Karpas-422 (cell line): ENCODE data around the gene PRRC2A. TPM values are rescaled to one million over a fixed set of nuclear protein-coding genes. Genes with fewer than 3 reads are reported as not detected.

Source experiments
- DNase-seq: peaks from one replicate; pipeline ENCODE4 v3.0.0-alpha.2; 2015
- H2AFZ ChIP-seq: fragments of 200-600 bp; sonication (generic); 2 replicates; pipeline ENCODE4 v1.6.1; 2014; ENCODE audit warnings: antibody characterized with exemption, low read length, mixed read lengths
- H3K27ac ChIP-seq: fragments of 200-600 bp; sonication (generic); 2 replicates; pipeline ENCODE4 v1.5.1; 2014; ENCODE audit warnings: mild to moderate bottlenecking, low read length, moderate library complexity
- H3K27me3 ChIP-seq: fragments of 200-600 bp; sonication (generic); 2 replicates; pipeline ENCODE4 v1.6.1; 2014; ENCODE audit warnings: low read length, mixed read lengths
- H3K36me3 ChIP-seq: fragments of 200-600 bp; sonication (generic); 2 replicates; pipeline ENCODE4 v1.6.1; 2014; ENCODE audit warnings: low read length, mixed read lengths; ENCODE audit not compliant: insufficient read depth
- H3K4me1 ChIP-seq: fragments of 200-600 bp; sonication (generic); 2 replicates; pipeline ENCODE4 v1.6.1; 2014; ENCODE audit warnings: mild to moderate bottlenecking, low read length, mixed read lengths
- H3K4me2 ChIP-seq: fragments of 200-600 bp; sonication (generic); 2 replicates; pipeline ENCODE4 v1.6.1; 2014; ENCODE audit warnings: low read length, low read depth, mild to moderate bottlenecking; ENCODE audit not compliant: poor library complexity, severe bottlenecking
- H3K4me3 ChIP-seq: fragments of 200-600 bp; sonication (generic); 2 replicates; pipeline ENCODE4 v1.5.1; 2014; ENCODE audit warnings: mild to moderate bottlenecking, antibody characterized with exemption, low read length, mixed read lengths
- H3K79me2 ChIP-seq: fragments of 200-600 bp; sonication (generic); 2 replicates; pipeline ENCODE4 v1.6.1; 2014; ENCODE audit warnings: mild to moderate bottlenecking, low read length, mixed read lengths
- H3K9ac ChIP-seq: fragments of 200-600 bp; sonication (generic); 2 replicates; pipeline ENCODE4 v1.6.0; 2014; ENCODE audit warnings: low read length
- H3K9me2 ChIP-seq: fragments of 200-600 bp; sonication (generic), shearing (Covaris generic); replicated peaks from 2 replicates; pipeline ENCODE4 v1.6.0; 2014; ENCODE audit warnings: mild to moderate bottlenecking, low read length, moderate library complexity; ENCODE audit not compliant: insufficient read depth
- H3K9me3 ChIP-seq: fragments of 300-700, 200-600 bp; sonication (generic); 2 replicates; pipeline ENCODE4 v1.6.1; 2014; ENCODE audit warnings: low read length, mixed read lengths
- H4K20me1 ChIP-seq: fragments of 200-600 bp; sonication (generic); 2 replicates; pipeline ENCODE4 v1.6.1; 2014; ENCODE audit warnings: mild to moderate bottlenecking, antibody characterized with exemption, low read length, low read depth; ENCODE audit not compliant: insufficient read depth
- total RNA-seq: library from RNA; depleted of rRNA; stranded (reverse); fragments of >200 nt; shearing (Covaris generic); gene quantifications from 2 replicates; pipeline ENCODE4 v1.2.3, GENCODE V29; 2014; ENCODE audit warnings: low replicate concordance

Gene PRRC2A
- total RNA-seq, 1 experiment from 2014 or later = 123 TPM

DNA sequence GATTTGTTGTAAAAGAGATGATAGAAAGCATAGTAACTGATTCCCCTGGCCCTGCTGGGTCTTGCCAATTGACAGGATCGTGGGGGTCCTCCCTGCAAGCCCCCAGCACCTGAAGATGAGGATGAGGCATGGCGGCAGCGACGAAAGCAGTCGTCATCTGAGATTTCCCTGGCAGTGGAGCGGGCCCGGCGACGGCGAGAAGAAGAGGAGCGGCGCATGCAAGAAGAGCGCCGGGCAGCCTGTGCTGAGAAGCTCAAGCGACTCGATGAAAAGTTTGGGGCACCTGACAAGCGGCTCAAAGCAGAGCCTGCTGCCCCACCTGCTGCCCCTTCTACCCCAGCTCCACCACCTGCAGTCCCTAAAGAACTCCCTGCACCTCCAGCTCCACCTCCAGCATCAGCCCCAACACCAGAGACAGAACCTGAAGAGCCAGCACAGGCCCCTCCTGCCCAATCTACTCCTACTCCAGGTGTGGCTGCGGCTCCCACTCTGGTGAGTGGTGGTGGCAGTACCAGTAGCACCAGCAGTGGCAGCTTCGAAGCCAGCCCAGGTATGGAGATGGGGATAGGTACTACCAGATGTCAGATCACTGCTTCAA, 7.3 kb downstream of the PRRC2A start:
- peaks cover 24% of the 10 kb centered on the region for H3K79me2 ChIP-seq
- H3K4me3 ChIP-seq = no peak overlapping the region
- peaks cover 2% of the 10 kb centered on the region for H3K4me1 ChIP-seq
- no peak overlapping the region for H2AFZ ChIP-seq
- H3K9me3 ChIP-seq = no peaks in the 10 kb centered on the region
- no peak overlapping the region for H3K4me2 ChIP-seq
- DNase-seq = no peak
- no peaks in the 10 kb centered on the region for H3K27me3 ChIP-seq
- H3K9ac ChIP-seq = no peak overlapping the region
- no peak overlapping the region for H3K27ac ChIP-seq
- H3K36me3 ChIP-seq = peaks cover 77% of the 10 kb centered on the region
- H3K9me2 ChIP-seq = no peaks in the 10 kb centered on the region
- H4K20me1 ChIP-seq = peaks cover 36% of the 10 kb centered on the region

DNA sequence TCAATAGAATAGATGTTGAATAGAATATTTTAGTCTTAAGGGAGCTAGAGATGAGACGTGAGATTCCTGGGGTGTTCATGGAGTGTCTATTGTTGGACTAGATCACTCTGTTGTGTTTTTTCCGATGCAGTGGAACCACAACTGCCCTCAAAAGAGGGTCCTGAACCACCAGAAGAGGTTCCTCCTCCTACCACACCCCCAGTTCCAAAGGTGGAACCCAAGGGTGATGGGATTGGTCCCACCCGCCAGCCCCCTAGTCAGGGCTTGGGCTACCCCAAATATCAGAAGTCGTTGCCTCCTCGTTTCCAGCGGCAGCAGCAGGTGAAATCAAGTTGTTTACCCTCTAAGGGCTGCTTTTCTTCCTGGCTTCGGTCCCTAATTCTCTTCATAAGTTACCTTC, 8.5 kb downstream of the PRRC2A start:
- no peaks in the 10 kb centered on the region for H3K9me3 ChIP-seq
- no peaks in the 10 kb centered on the region for H3K27me3 ChIP-seq
- peaks cover 12% of the 10 kb centered on the region for H3K79me2 ChIP-seq
- no peak overlapping the region for H3K27ac ChIP-seq
- no peak overlapping the region for H3K9ac ChIP-seq
- H2AFZ ChIP-seq = no peak overlapping the region
- peaks cover 73% of the 10 kb centered on the region for H3K36me3 ChIP-seq
- H3K4me2 ChIP-seq = no peak overlapping the region
- no peaks in the 10 kb centered on the region for H3K9me2 ChIP-seq
- H3K4me1 ChIP-seq = peaks cover under 1% of the 10 kb centered on the region
- no peak for DNase-seq
- peaks cover 35% of the 10 kb centered on the region; the same call in 1 of the 2 replicates for H4K20me1 ChIP-seq
- H3K4me3 ChIP-seq = no peak overlapping the region

DNA sequence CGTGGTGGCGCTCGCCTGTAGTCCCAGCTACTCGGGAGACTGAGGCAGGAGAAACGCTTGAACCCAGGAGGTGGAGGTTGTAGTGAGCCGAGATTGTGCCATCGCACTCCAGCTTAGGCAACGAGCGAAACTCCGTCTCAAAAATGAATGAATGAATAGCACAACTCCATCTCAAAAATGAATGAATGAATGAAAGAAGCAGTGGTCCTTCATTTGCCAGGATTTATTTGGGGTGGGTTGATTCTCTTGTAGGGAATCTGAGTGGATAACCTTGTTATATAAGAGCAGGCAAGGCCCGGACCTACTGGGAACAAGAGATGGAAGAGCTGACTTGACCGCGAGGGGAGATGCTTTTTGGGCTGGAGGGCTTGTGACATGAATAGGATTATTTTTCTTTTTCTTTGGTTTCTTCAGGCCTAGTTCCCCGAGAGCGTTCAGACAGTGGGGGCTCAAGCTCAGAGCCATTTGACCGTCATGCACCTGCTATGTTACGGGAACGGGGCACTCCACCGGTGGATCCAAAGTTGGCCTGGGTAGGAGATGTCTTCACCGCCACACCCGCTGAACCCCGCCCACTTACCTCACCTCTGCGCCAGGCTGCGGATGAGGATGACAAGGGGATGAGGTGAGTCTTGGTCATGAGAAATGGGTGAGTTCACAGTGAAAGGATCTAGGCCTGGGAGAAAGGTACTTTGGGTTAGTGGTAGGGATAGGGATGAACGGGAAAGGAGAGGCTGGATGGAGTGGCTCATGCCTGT, 9.8 kb downstream of the PRRC2A start:
- Histone ChIP-seq H3K27me3 (no peaks in the 10 kb centered on the region), H2AFZ (no peak overlapping the region), H4K20me1 (peaks cover 40% of the 10 kb centered on the region; the same call in 1 of the 2 replicates), H3K9me3 (no peaks in the 10 kb centered on the region), H3K4me2 (no peak overlapping the region), H3K9me2 (no peaks in the 10 kb centered on the region), H3K9ac (no peak overlapping the region), H3K36me3 (peaks cover 73% of the 10 kb centered on the region), H3K4me3 (no peak overlapping the region), H3K79me2 (peaks cover 7% of the 10 kb centered on the region), H3K4me1 (peaks cover 13% of the 10 kb centered on the region), H3K27ac (no peak overlapping the region)
- DNase-seq = no peak

DNA sequence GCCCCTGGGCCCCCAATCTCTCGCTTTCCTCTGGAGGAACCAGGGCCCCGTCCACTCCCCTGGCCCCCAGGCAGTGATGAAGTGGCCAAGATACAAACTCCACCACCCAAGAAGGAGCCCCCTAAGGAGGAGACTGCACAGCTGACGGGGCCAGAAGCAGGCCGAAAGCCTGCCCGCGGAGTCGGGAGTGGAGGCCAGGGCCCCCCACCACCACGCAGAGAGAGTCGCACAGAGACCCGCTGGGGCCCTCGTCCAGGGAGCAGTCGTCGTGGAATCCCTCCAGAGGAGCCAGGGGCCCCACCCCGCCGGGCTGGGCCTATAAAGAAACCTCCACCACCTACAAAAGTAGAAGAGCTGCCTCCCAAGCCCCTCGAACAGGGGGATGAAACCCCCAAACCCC, 10.7 kb downstream of the PRRC2A start:
- Histone ChIP-seq H4K20me1 (peaks cover 37% of the 10 kb centered on the region; the same call in 1 of the 2 replicates), H3K27me3 (no peaks in the 10 kb centered on the region), H3K79me2 (no peaks in the 10 kb centered on the region; the same call in 1 of the 2 replicates), H3K9me3 (no peaks in the 10 kb centered on the region), H3K36me3 (peaks cover 73% of the 10 kb centered on the region), H3K4me2 (no peak overlapping the region), H3K9me2 (no peaks in the 10 kb centered on the region), H3K4me3 (no peak overlapping the region), H3K4me1 (peaks cover 22% of the 10 kb centered on the region), H3K9ac (no peak overlapping the region), H2AFZ (no peak overlapping the region), H3K27ac (no peak overlapping the region)
- no peak for DNase-seq

DNA sequence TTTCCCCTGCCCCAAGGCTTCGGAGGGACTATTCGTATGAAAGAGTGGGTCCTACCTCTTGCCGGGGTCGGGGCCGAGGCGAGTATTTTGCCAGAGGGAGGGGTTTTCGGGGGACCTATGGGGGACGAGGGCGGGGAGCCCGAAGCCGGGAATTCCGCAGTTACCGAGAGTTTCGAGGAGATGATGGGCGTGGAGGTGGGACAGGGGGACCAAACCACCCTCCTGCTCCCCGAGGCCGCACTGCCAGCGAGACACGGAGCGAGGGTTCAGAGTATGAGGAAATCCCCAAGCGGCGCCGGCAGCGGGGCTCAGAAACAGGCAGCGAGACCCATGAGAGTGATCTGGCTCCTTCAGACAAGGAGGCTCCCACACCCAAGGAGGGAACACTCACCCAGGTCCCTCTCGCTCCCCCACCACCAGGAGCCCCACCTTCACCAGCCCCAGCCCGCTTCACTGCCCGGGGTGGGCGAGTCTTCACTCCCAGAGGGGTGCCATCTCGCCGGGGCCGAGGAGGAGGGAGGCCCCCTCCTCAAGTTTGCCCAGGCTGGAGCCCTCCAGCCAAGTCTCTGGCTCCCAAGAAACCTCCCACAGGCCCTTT, 11.3 kb downstream of the PRRC2A start:
- Histone ChIP-seq H3K27ac (no peak overlapping the region), H3K4me1 (peaks cover 28% of the 10 kb centered on the region), H3K9me2 (no peaks in the 10 kb centered on the region), H3K9me3 (no peaks in the 10 kb centered on the region), H3K36me3 (peaks cover 72% of the 10 kb centered on the region), H3K9ac (no peak overlapping the region), H3K4me3 (no peak overlapping the region), H3K27me3 (no peaks in the 10 kb centered on the region), H3K4me2 (no peak overlapping the region), H2AFZ (no peak overlapping the region), H3K79me2 (no peaks in the 10 kb centered on the region; the same call in 1 of the 2 replicates), H4K20me1 (peaks cover 34% of the 10 kb centered on the region; the same call in 1 of the 2 replicates)
- no peak for DNase-seq

DNA sequence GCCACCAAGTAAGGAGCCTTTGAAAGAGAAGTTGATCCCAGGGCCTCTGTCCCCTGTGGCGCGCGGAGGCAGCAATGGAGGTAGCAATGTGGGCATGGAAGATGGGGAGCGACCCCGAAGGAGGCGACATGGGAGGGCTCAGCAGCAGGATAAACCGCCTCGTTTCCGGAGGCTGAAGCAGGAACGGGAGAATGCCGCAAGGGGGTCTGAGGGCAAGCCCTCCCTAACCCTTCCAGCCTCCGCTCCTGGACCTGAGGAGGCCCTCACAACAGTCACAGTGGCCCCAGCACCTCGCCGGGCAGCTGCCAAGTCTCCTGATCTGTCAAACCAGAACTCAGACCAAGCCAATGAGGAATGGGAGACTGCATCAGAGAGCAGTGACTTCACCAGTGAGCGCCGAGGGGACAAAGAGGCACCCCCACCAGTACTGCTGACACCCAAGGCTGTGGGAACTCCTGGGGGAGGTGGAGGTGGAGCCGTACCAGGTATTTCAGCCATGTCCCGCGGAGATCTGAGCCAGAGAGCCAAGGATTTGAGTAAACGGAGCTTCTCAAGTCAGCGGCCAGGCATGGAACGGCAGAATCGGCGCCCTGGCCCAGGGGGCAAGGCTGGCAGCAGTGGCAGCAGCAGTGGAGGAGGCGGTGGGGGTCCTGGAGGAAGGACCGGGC, 11.9 kb downstream of the PRRC2A start:
- no peaks in the 10 kb centered on the region; the same call in 1 of the 2 replicates for H3K79me2 ChIP-seq
- H3K9me3 ChIP-seq = no peaks in the 10 kb centered on the region
- peaks cover 34% of the 10 kb centered on the region for H3K4me1 ChIP-seq
- H3K27ac ChIP-seq = no peak overlapping the region
- no peak for DNase-seq
- H3K9ac ChIP-seq = no peak overlapping the region
- H3K4me2 ChIP-seq = no peak overlapping the region
- no peak overlapping the region for H2AFZ ChIP-seq
- no peaks in the 10 kb centered on the region for H3K9me2 ChIP-seq
- H3K4me3 ChIP-seq = no peak overlapping the region
- peaks cover 72% of the 10 kb centered on the region for H3K36me3 ChIP-seq
- H3K27me3 ChIP-seq = no peaks in the 10 kb centered on the region
- H4K20me1 ChIP-seq = peaks cover 30% of the 10 kb centered on the region; the same call in 1 of the 2 replicates

DNA sequence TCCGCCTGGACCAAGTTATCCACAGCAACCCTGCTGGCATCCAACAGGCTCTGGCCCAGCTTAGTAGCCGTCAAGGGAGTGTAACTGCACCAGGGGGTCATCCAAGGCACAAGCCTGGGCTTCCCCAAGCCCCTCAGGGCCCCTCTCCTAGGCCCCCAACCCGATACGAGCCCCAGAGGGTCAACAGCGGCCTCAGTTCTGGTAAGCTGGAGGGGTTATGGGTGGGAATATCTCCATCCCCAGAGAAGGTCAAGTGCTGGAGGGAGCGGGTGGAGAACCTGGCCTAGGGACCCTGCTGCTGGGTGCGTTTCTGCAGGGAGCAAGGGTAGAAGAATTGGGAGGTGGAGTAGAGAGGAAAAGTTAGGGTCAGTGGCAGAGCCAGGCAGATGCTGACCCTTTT, 12.9 kb downstream of the PRRC2A start:
- peaks cover 69% of the 10 kb centered on the region for H3K36me3 ChIP-seq
- no peak overlapping the region for H2AFZ ChIP-seq
- H3K4me3 ChIP-seq = no peak overlapping the region
- no peak for DNase-seq
- H3K4me1 ChIP-seq = peaks cover 44% of the 10 kb centered on the region
- no peaks in the 10 kb centered on the region for H3K27me3 ChIP-seq
- H3K4me2 ChIP-seq = no peak overlapping the region
- H3K79me2 ChIP-seq = no peaks in the 10 kb centered on the region; the same call in 1 of the 2 replicates
- H3K9ac ChIP-seq = no peak overlapping the region
- H3K9me3 ChIP-seq = no peaks in the 10 kb centered on the region
- peaks cover 34% of the 10 kb centered on the region; the same call in 1 of the 2 replicates for H4K20me1 ChIP-seq
- no peaks in the 10 kb centered on the region for H3K9me2 ChIP-seq
- H3K27ac ChIP-seq = no peak overlapping the region

DNA sequence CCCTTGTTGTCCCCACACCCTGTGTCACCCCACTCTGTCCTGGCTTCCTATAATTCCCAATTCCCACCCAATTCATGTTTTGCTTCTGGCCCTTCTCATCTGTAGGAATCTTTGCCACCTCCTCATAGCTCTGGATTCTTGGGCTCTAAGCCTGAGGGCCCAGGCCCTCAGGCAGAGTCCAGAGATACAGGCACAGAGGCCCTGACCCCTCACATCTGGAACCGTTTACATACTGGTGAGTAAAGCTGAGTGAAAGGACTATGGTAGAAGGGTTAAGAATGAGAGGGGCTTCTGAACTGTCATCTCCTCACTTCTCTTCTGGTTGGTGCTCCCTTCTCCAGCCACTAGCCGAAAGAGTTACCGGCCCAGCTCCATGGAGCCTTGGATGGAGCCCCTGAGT, 13.6 kb downstream of the PRRC2A start:
- no peak overlapping the region for H3K4me3 ChIP-seq
- H3K79me2 ChIP-seq = no peaks in the 10 kb centered on the region; the same call in 1 of the 2 replicates
- peaks cover 32% of the 10 kb centered on the region; the same call in 1 of the 2 replicates for H4K20me1 ChIP-seq
- no peaks in the 10 kb centered on the region for H3K27me3 ChIP-seq
- H3K9me3 ChIP-seq = no peaks in the 10 kb centered on the region
- H2AFZ ChIP-seq = no peak overlapping the region
- no peak overlapping the region for H3K9ac ChIP-seq
- H3K36me3 ChIP-seq = peaks cover 66% of the 10 kb centered on the region
- no peaks in the 10 kb centered on the region for H3K9me2 ChIP-seq
- H3K4me1 ChIP-seq = peaks cover 45% of the 10 kb centered on the region
- no peak overlapping the region for H3K27ac ChIP-seq
- no peak for DNase-seq
- H3K4me2 ChIP-seq = no peak overlapping the region
